Central memory CD4-positive, alpha-beta T cell (primary cell): Measurements from ENCODE around the gene MUC5B.

ENCODE experiments used
- DNase-seq: peaks from one replicate; pipeline ENCODE4 v3.0.0; 2022

Gene MUC5B

GRCh38 chr11:1270476-1270875, 47.6 kb downstream of the MUC5B start:
- DNase-seq = no peak

GRCh38 chr11:1271002-1271401, 48.1 kb downstream of the MUC5B start:
- no peak for DNase-seq

- no peak for DNase-seq
Observed at GRCh38 chr11:1271406-1271805, 48.5 kb downstream of the MUC5B start.

GRCh38 chr11:1271927-1272326, 49.1 kb downstream of the MUC5B start:
- no peak for DNase-seq

GRCh38 chr11:1272531-1272930, 49.7 kb downstream of the MUC5B start:
- DNase-seq = no peak

GRCh38 chr11:1274501-1274900, 51.6 kb downstream of the MUC5B start:
- DNase-seq = no peak

- DNase-seq = no peak
Observed at GRCh38 chr11:1275021-1275420, 52.2 kb downstream of the MUC5B start.

- no peak for DNase-seq
Observed at GRCh38 chr11:1276041-1276790, 53.4 kb downstream of the MUC5B start.

- DNase-seq = no peak
Observed at GRCh38 chr11:1276866-1277615, 54.2 kb downstream of the MUC5B start.

GRCh38 chr11:1277936-1278512, 55.2 kb downstream of the MUC5B start:
- no peak for DNase-seq

GRCh38 chr11:1278766-1279673, 56.2 kb downstream of the MUC5B start:
- DNase-seq = no peak

GRCh38 chr11:1279674-1280055, 56.8 kb downstream of the MUC5B start:
- no peak for DNase-seq

- DNase-seq = no peak
Observed at GRCh38 chr11:1280116-1281035, 57.5 kb downstream of the MUC5B start.

- no peak for DNase-seq
Observed at GRCh38 chr11:1281326-1281973, 58.6 kb downstream of the MUC5B start.

- DNase-seq = no peak
Observed at GRCh38 chr11:1281974-1282365, 59.1 kb downstream of the MUC5B start.

GRCh38 chr11:1283091-1283511, 60.2 kb downstream of the MUC5B start:
- no peak for DNase-seq

- DNase-seq = no peak
Observed at GRCh38 chr11:1283906-1284305, 61.0 kb downstream of the MUC5B start.

GRCh38 chr11:1285316-1285744, 62.5 kb downstream of the MUC5B start:
- no peak for DNase-seq

- DNase-seq = no peak
Observed at GRCh38 chr11:1285876-1286275, 63.0 kb downstream of the MUC5B start.

GRCh38 chr11:1287928-1288327, 65.1 kb downstream of the MUC5B start:
- DNase-seq = no peak
